G401.6 (cell line): Measurements from ENCODE around the gene RAB40C.

Experiments used
- FAIRE-seq: peaks from 2 replicates; lab custom pipeline; 2012; peaks lifted over from hg19 to GRCh38; lab: Jason Lieb, UNC

RAB40C gene

GRCh38 chr16:670485-671352, 80.9 kb downstream of the RAB40C start:
- no peak for FAIRE-seq

DNA sequence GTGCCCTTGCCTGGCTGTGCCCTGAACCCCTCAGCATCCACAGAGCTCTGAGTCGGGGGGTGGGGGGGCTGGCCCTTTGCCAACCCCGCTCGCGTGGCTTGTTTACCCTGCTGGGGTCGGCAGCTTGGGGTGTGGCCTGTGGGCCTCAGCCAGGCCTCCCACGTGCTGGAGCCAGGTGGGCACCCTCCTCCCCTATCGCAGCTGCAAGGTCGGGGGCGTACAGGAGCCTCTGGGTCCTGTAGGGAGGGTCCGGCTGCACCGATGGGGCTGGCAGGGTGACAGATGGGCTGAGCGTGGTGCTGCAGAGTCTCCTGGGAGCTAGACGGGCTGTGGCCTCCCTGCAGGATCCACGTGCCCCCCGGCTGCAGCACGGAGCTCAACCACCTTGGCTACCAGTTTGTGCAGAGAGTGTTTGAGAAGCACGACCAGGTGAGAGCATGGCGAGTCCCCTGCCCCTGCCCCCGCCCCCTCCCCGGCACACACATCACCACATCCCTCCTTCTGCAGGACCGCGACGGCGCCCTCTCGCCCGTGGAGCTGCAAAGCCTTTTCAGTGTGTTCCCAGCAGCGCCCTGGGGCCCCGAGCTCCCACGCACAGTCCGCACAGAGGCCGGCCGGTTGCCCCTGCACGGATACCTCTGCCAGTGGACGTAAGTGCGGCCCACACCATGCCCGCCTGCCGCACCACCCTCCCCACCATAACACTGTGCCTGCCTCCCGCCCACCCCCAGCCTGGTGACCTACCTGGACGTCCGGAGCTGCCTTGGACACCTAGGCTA, 81.7 kb downstream of the RAB40C start:
- no peak for FAIRE-seq

DNA sequence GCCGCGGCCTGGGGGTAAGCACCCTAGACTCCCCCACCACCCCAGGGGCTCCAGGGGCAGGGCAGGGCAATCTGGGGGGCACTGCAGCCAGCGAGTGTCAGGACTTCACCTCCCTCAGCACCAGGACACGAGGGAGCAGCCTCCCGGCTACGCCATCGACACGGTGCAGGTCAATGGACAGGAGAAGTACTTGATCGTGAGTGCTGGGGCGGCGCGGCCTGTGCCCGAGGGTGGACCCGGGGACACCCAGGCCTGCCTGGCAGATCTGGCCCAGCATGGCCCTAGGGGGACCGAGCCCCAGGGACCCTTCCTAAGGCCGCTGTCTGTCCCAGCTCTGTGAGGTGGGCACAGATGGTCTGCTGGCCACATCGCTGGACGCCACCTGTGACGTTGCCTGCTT, 82.5 kb downstream of the RAB40C start:
- FAIRE-seq = no peak

DNA sequence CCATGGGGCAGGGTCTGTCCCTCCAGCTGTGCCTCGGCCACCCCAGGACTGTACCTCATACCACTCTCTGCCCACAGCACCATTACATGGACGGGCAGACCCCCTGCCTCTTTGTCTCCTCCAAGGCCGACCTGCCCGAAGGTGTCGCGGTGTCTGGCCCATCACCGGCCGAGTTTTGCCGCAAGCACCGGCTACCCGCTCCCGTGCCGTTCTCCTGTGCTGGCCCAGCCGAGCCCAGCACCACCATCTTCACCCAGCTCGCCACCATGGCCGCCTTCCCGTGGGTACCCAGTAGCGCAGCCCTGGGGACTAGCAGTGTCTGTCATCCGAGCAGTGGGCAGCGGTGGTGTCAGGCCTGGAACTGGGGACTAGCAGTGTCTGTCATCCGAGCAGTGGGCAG, 83.0 kb downstream of the RAB40C start:
- FAIRE-seq = no peak

GRCh38 chr16:673399-673991, 83.6 kb downstream of the RAB40C start:
- no peak for FAIRE-seq

GRCh38 chr16:674214-674881, 84.5 kb downstream of the RAB40C start:
- FAIRE-seq = no peak

DNA sequence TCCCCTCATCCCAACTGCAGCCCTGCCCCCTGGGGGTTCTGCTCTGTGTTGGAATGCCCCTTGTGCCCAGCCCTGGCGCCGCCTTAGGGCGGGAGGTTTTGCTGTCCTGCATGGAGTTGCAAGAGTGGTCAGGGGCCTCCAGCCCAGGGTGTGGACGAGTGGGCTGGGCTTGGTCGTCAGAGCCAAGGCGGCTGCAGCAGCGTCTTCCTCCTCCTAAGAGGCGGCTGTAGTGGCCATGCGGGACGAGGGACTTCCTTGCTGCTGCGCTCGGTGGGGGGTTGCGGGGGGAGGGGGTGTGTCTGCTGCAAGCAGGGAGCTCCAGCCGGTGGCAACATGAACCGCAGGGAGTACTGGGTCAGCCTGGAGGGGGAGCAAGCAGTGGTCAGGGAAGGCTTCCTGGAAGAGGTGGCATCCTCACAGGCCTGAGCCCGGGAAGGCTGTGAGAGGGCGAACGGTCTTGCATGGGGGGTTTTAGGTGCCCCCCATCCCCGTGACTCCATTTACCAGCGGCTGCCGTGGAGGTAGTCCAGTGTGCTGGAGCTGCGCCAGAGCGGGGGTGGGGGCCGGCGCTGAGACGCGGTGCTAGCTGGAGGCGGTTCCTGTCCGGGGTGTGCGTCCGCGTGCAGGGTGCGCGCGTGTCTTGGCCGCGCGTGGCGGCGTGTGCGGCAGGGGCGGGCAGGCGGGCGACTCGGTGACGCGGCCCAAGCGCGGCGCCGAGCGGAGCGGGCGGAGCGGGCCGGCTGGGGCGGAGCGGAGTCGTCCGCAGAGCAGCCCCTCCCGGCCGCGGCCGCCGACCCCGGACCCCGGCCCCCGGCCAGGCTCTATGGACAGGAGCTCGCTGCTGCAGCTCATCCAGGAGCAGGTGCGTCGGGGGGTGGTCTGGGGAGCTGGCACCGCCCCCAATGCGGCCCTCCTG, 85.4 kb downstream of the RAB40C start, which contains the start of gene RHBDL1:
TSS of gene RHBDL1 (plus strand) at position 704 of the 916 bp plus-strand sequence. CDS start at position 824, 120 bp downstream.
- no peak for FAIRE-seq

DNA sequence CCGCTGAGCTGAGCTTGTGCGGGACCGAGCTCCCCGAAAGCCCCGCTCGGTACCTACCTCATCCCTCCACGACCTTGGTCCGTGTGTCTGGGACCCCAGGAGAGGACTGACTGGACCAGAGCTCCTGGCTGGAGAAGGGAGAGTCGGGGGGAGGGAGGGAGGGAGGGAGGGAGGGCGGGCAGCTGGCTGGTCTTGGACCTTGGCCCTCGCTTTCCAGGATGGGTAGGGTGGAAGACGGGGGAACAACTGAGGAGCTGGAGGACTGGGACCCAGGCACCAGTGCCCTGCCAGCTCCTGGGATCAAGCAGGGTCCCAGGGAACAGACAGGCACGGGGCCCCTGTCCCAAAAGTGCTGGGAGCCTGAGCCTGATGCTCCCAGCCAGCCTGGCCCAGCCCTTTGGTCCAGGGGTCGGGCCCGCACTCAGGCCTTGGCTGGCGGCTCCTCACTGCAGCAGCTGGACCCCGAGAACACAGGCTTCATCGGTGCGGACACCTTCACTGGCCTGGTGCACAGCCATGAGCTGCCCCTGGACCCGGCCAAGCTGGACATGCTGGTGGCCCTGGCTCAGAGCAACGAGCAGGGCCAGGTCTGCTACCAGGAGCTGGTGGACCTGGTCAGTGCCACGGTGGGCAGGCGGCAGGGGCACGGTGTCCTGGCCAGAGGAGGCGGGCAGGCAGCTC, 86.2 kb downstream of the RAB40C start:
- no peak for FAIRE-seq

DNA sequence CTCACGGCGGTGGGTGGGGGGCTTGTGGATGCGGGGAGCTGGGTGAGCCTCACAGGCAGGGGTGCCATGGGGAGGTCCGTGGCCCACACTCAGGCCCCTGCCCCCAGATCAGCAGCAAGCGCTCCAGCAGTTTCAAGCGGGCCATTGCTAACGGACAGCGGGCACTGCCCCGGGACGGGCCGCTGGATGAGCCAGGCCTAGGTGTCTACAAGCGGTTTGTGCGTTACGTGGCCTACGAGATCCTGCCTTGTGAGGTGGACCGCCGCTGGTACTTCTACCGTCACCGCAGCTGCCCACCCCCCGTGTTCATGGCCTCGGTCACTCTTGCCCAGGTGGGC, 86.7 kb downstream of the RAB40C start:
- no peak for FAIRE-seq

GRCh38 chr16:676913-677312, 87.0 kb downstream of the RAB40C start:
- no peak for FAIRE-seq

DNA sequence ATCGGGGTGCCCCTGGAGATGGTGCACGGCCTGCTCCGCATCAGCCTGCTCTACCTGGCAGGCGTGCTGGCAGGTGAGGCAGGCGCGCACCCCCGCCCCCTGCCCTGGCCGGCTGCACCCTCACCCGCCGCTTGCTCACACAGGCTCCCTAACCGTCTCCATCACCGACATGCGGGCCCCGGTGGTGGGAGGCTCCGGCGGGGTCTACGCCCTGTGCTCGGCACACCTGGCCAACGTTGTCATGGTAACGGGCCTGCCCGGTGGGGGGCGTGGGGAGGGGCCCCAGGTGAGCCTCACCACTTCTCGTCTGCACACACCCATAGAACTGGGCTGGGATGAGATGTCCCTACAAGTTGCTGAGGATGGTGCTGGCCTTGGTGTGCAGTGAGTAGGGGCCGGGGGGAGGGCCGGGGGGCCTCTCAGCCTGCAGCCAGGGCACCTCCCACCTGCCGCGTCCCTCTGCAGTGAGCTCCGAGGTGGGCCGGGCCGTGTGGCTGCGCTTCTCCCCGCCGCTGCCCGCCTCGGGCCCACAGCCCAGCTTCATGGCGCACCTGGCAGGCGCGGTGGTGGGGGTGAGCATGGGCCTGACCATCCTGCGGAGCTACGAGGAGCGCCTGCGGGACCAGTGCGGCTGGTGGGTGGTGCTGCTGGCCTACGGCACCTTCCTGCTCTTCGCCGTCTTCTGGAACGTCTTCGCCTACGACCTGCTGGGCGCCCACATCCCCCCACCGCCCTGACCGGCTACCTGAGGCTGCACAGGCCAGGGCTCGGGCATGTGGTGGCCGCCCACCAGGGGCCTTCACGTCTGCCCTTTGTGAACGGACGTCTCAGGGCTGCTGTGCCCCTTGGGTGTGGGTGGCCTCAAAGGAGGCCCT, 87.7 kb downstream of the RAB40C start:
- no peak for FAIRE-seq

- no peak for FAIRE-seq
These were observed 88.5 kb downstream of the RAB40C start for GRCh38 chr16:678209-678857.
